GM21528 (cell line): ENCODE data around the gene SLFN12.
A peak's percentile ranks its signal among the peaks of the same experiment; 100 is the strongest.
"Not testable (repeated sequence)": the region's sequence is repeated elsewhere in the genome, so short reads cannot be mapped to it uniquely, and the experiment has no call there.

Experiments used
- ATAC-seq: cut with Tn5 transposase; IDR thresholded peaks from one replicate; pipeline ENCODE4 v1.9.1; 2021; ENCODE audit warnings: mild to moderate bottlenecking, moderate library complexity; ENCODE audit not compliant: unreplicated experiment, low FRiP score

Gene SLFN12

GRCh38 chr17:35414707-35415106, 17.6 kb downstream of the SLFN12 start:
- not testable (repeated sequence) for ATAC-seq

- ATAC-seq: no peak
Measured at GRCh38 chr17:35414247-35414646, 18.1 kb downstream of the SLFN12 start.

GRCh38 chr17:35407531-35407930, 24.8 kb downstream of the SLFN12 start:
- ATAC-seq: no peak

- ATAC-seq: no peak
Measured at GRCh38 chr17:35406568-35406967, 25.7 kb downstream of the SLFN12 start.

GRCh38 chr17:35404360-35404759, 27.9 kb downstream of the SLFN12 start:
- ATAC-seq: no peak

- ATAC-seq: not testable (repeated sequence)
Measured at GRCh38 chr17:35393783-35394182, 38.5 kb downstream of the SLFN12 start.

GRCh38 chr17:35390663-35391062, 41.6 kb downstream of the SLFN12 start:
- ATAC-seq: no peak

GRCh38 chr17:35390156-35390555, 42.1 kb downstream of the SLFN12 start:
- no peak for ATAC-seq

- ATAC-seq: no peak
Measured at GRCh38 chr17:35387496-35387895, 44.8 kb downstream of the SLFN12 start.

- ATAC-seq: no peak
Measured at GRCh38 chr17:35377706-35378105, 54.6 kb downstream of the SLFN12 start.

GRCh38 chr17:35377068-35377467, 55.2 kb downstream of the SLFN12 start:
- ATAC-seq: no peak

GRCh38 chr17:35376245-35376644, 56.1 kb downstream of the SLFN12 start:
- ATAC-seq: no peak

- ATAC-seq: no peak
Measured at GRCh38 chr17:35374766-35375344, 57.4 kb downstream of the SLFN12 start.

GRCh38 chr17:35373984-35374765, 58.1 kb downstream of the SLFN12 start:
- peak; percentile 55 for ATAC-seq

- ATAC-seq: peak; percentile 50
Measured at GRCh38 chr17:35373534-35373983, 58.7 kb downstream of the SLFN12 start, which contains the start of gene SLFN11. Gene SLFN11, minus strand, starts transcription at chr17:35373621. Its CDS starts 9,814 bp downstream, at chr17:35363807.

GRCh38 chr17:35372846-35373533, 59.3 kb downstream of the SLFN12 start:
- ATAC-seq: peak; percentile 3

GRCh38 chr17:35371934-35372333, 60.4 kb downstream of the SLFN12 start:
- ATAC-seq: no peak

GRCh38 chr17:35368081-35368830, 64.0 kb downstream of the SLFN12 start:
- ATAC-seq: peak; percentile 89

- no peak for ATAC-seq
Measured at GRCh38 chr17:35361027-35361426, 71.3 kb downstream of the SLFN12 start.
